Stimulated activated CD8-positive, alpha-beta memory T cell treated with anti-CD3 and anti-CD28 coated beads, Interleukin-4, amount 100 ng/mL, for 1 hour (primary cell): ENCODE results near the gene ADCY4.
"Not testable (repeated sequence)": the region's sequence is repeated elsewhere in the genome, so short reads cannot be mapped to it uniquely, and the experiment has no call there.

Experiments
- DNase-seq, 2 donors: peaks; one replicate each; pipeline ENCODE4 v3.0.0-alpha.2; 2020; ENCODE audit warnings: low read depth in 2 of 2, low spot score in 1 of 2

The ADCY4 gene

GRCh38 chr14:24334431-24335291 lies at the start of gene ADCY4:
ADCY4 (minus strand) TSS chr14:24335071; CDS start chr14:24334652, 419 bp downstream.
- DNase-seq, result no peak

GRCh38 chr14:24384169-24384568 lies 49.3 kb upstream of the ADCY4 start:
- DNase-seq, result no peak

GRCh38 chr14:24382064-24382371 lies 47.1 kb upstream of the ADCY4 start:
- no peak for DNase-seq

- no peak for DNase-seq
These were observed 46.6 kb upstream of the ADCY4 start for GRCh38 chr14:24381363-24382063.

- DNase-seq, result no peak
These were observed 45.2 kb upstream of the ADCY4 start for GRCh38 chr14:24379907-24380730.

- DNase-seq, result no peak
These were observed 44.4 kb upstream of the ADCY4 start for GRCh38 chr14:24378981-24379906.

GRCh38 chr14:24378327-24378726 lies 43.5 kb upstream of the ADCY4 start:
- DNase-seq, result no peak

- DNase-seq, result no peak
These were observed 42.8 kb upstream of the ADCY4 start for GRCh38 chr14:24377657-24378056.

GRCh38 chr14:24377126-24377525 lies 42.3 kb upstream of the ADCY4 start:
- no peak for DNase-seq

- DNase-seq, result no peak
These were observed 41.7 kb upstream of the ADCY4 start for GRCh38 chr14:24376448-24377070.

GRCh38 chr14:24372701-24373416 lies 38.0 kb upstream of the ADCY4 start:
- no peak for DNase-seq

GRCh38 chr14:24371605-24372004 lies 36.7 kb upstream of the ADCY4 start:
- not testable (repeated sequence) for DNase-seq

GRCh38 chr14:24370748-24371147 lies 35.9 kb upstream of the ADCY4 start:
- DNase-seq, result no peak

- no peak for DNase-seq
These were observed 35.2 kb upstream of the ADCY4 start for GRCh38 chr14:24369907-24370687.

GRCh38 chr14:24369463-24369862 lies 34.6 kb upstream of the ADCY4 start:
- no peak for DNase-seq

GRCh38 chr14:24368562-24369252 lies 33.8 kb upstream of the ADCY4 start:
- no peak for DNase-seq

GRCh38 chr14:24368212-24368561 lies 33.3 kb upstream of the ADCY4 start:
- no peak for DNase-seq

GRCh38 chr14:24367514-24368211 lies 32.8 kb upstream of the ADCY4 start, which contains the start of gene NFATC4:
NFATC4 (plus strand) TSS chr14:24368184; CDS start chr14:24368341, 157 bp downstream.
- no peak for DNase-seq
